Measurements from ENCODE around the gene CTBP1.

CTBP1 gene

DNA sequence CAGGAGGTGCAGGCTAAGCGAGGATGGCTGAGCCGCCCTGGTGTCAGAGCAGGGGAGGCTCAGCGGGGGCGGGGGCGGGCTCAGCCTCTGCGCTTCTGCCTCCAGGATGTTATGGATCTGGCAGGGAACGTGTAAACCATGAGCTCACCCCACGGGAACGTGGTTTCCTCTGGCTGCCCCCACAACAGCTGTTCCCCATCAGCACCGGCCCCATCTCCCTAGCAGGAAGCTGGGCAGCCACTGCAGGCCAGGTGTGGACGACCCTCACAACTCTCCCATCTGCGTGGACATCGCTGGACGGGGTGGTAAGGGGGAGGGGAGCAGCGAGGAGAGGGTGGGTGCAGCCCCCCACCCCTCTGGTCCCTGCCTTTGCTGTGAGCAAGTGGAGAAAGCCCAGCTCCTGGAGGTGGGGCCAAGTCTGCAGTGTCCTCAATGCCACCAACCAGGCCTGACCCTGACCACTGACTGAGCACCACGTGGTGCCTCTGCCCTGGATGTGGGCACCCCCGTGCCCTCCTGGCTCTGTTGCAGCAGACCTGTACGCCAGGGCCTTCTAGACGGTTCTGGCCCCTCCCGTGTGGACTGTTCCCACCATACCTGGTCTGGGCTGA, 48.4 kb downstream of the CTBP1 start:
- H3K4me3 ChIP-seq (ENCODE audit: low read depth, low read length), result peak overlapping the region; percentile 39
- TF ChIP-seq, protein P1, sequence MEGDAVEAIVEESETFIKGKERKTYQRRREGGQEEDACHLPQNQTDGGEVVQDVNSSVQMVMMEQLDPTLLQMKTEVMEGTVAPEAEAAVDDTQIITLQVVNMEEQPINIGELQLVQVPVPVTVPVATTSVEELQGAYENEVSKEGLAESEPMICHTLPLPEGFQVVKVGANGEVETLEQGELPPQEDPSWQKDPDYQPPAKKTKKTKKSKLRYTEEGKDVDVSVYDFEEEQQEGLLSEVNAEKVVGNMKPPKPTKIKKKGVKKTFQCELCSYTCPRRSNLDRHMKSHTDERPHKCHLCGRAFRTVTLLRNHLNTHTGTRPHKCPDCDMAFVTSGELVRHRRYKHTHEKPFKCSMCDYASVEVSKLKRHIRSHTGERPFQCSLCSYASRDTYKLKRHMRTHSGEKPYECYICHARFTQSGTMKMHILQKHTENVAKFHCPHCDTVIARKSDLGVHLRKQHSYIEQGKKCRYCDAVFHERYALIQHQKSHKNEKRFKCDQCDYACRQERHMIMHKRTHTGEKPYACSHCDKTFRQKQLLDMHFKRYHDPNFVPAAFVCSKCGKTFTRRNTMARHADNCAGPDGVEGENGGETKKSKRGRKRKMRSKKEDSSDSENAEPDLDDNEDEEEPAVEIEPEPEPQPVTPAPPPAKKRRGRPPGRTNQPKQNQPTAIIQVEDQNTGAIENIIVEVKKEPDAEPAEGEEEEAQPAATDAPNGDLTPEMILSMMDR (conservative IDR thresholded peaks at IDR 0.05; ENCODE audit: low read depth, low read length), result no peak
- peak; percentile 91 for DNase-seq (ENCODE audit: low read depth)

GRCh38 chr4:1199556-1200331, 49.2 kb downstream of the CTBP1 start:
- DNase-seq (ENCODE audit: low read depth), result no peak

GRCh38 chr4:1198098-1198844, 50.7 kb downstream of the CTBP1 start:
- TF ChIP-seq, protein P1 (conservative IDR thresholded peaks at IDR 0.05; ENCODE audit: low read depth, low read length), result no peak
- no peak for DNase-seq (ENCODE audit: low read depth)
- H3K4me3 ChIP-seq (ENCODE audit: low read depth, low read length), result no peak overlapping the region

More at GRCh38 chr4:1199556-1200331, 49.2 kb downstream of the CTBP1 start:
- TF ChIP-seq, protein P1 (conservative IDR thresholded peaks at IDR 0.05; ENCODE audit: low read depth, low read length), result no peak
- peak overlapping the region; percentile 26 for H3K4me3 ChIP-seq (ENCODE audit: low read depth, low read length)

DNA sequence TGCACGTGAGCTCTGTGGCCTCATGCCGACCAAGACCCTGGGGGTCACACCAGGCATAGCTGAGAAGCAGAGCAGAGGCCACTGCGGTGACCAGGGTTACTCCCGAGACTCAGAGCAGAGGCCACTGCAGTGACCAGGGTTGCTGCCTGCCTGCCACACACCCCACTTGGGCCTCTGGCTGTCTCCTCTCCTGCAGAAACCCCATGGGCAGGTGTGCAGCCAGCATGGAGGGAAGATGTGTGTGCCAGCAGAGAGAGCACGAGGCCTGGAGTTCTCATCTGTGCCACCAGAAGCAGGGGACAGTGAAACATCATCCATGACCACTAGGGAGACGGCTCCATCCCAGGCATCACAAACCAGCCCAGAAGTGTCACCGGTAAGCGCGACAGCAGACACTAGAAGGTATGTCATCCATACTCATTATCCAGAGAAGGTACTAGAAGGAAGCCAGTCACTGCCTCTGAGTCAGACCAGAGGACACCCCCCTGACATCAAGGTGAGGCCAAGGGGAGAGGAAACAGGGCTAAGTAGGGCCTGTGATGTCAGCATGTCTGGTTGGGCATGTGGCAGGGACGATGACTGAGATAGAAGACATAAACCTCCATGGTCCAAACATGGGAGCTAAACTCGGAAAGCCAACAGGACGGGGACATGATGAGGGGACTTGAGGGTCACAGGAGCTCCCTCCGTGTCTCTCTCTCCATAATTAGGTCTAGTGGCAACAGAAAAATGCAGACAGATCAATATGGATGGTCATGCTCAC, 52.3 kb downstream of the CTBP1 start:
- TF ChIP-seq, protein P1 (conservative IDR thresholded peaks at IDR 0.05; ENCODE audit: low read depth, low read length), result no peak
- no peak overlapping the region for H3K4me3 ChIP-seq (ENCODE audit: low read depth, low read length)
- DNase-seq (ENCODE audit: low read depth), result no peak

DNA sequence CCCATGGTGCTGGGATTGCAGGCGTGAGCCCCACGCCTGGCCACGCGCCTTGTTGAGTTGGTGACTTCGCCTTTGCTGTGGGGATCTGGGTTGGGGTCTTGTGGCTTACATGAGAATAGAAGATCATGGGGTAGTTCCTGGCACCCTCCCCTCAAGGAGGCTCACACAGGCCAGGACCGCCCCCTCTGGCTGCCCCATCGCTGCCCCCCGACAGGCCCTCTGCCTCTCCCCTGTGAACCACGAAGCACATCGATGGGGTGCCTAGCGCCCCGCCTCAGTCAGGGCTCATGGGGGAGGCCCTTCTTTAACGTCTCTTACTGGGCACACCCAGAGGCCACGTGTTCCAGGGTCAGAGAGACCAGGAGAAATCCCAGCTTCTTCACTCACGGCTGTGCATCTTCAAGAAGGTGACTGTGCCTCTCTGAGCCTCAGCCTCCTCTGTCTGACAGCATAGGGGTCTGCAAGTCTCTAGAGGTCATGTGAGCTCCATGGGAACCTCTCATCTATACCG, 53.0 kb downstream of the CTBP1 start:
- no peak overlapping the region for H3K4me3 ChIP-seq (ENCODE audit: low read depth, low read length)
- no peak for DNase-seq (ENCODE audit: low read depth)
- TF ChIP-seq, protein P1 (conservative IDR thresholded peaks at IDR 0.05; ENCODE audit: low read depth, low read length), result no peak

DNA sequence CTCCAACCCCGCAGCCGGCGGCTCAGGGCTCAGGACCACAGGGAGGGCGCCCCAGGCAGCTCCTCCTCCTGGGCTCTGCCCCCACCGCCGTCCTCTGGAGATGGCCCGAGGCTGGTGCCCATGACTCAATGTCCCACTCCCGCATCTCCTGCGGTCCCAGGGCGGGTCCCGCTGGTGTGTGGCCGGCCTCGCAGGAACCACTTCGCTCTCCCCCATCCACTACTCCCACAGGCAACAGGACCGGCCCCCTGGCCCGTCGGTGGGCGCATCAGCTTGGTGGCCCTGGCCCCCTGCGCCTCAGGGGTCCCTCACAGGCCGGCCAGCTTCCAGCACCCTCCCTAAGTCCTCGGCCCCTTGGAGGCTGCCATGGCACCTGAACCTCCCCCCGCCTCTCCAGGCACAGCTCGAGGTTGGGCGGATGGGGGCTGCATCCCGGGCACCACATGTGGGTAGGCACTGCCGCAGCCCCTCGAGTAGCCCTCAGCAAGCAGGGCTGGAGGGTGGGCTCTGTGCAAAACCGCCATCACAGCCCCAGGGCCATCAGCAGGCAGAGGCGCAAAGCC, 53.7 kb downstream of the CTBP1 start:
- TF ChIP-seq, protein P1 (conservative IDR thresholded peaks at IDR 0.05; ENCODE audit: low read depth, low read length), result no peak
- H3K4me3 ChIP-seq (ENCODE audit: low read depth, low read length), result no peak overlapping the region
- DNase-seq (ENCODE audit: low read depth), result no peak
